Caco-2 (cell line): ENCODE measurements around the gene GREB1. TPM values are rescaled to one million over a fixed set of nuclear protein-coding genes. Genes with fewer than 3 reads are reported as not detected.

Experiments
- BruUV-seq: library from RNA; stranded (reverse); fragments of 400-500 nt; replicated peaks from 2 replicates; lab custom pipeline; 2021; lab: Mats Ljungman, UMichigan
- CTCF ChIA-PET: fragments of 300-600 bp; sonication (Branson Sonifier 250); formaldehyde crosslinking; loops from one replicate; lab custom pipeline; 2022; ENCODE audit warnings: antibody characterized with exemption; lab: Charles Lee
- POLR2A ChIA-PET: fragments of 300-600 bp; sonication (Branson Sonifier 250); formaldehyde crosslinking; loops from one replicate; lab custom pipeline; 2022; ENCODE audit warnings: antibody characterized with exemption; lab: Charles Lee
- DNase-seq, 2 experiments: peaks; one replicate each; pipeline versions ENCODE4 v3.0.0 to v3.0.0-alpha.2; 2020 to 2022
- H3K27me3 ChIP-seq: replicated peaks from 2 replicates; pipeline ENCODE4 v1.6.0; 2011; ENCODE audit warnings: low read length; ENCODE audit not compliant: control insufficient read depth, insufficient read depth
- H3K36me3 ChIP-seq: 2 replicates; pipeline ENCODE4 v1.5.1; 2011; ENCODE audit warnings: low read length; ENCODE audit not compliant: control insufficient read depth, insufficient read depth
- H3K4me1 ChIP-seq: fragments of 250-450 bp; sonication (Bioruptor Pico); 2 replicates; pipeline ENCODE4 v1.5.1; 2020; ENCODE audit warnings: mild to moderate bottlenecking
- H3K4me3 ChIP-seq: 2 replicates; pipeline ENCODE4 v1.5.1; 2011; ENCODE audit warnings: low read depth, mild to moderate bottlenecking, control low read depth, low read length
- H3K9me3 ChIP-seq: fragments of 250-450 bp; sonication (Bioruptor Pico); 2 replicates; pipeline ENCODE4 v1.5.1; 2020; ENCODE audit warnings: mild to moderate bottlenecking, moderate library complexity
- H3K27ac Mint-ChIP-seq: one replicate; pipeline ENCODE4 v1.8.0; 2022; ENCODE audit warnings: mixed read lengths; ENCODE audit not compliant: unreplicated experiment
- H3K27me3 Mint-ChIP-seq: one replicate; pipeline ENCODE4 v1.8.0; 2022; ENCODE audit warnings: mixed read lengths; ENCODE audit not compliant: insufficient read depth, unreplicated experiment
- H3K36me3 Mint-ChIP-seq: one replicate; pipeline ENCODE4 v1.8.0; 2022; ENCODE audit warnings: mild to moderate bottlenecking, mixed read lengths; ENCODE audit not compliant: insufficient read depth, unreplicated experiment
- H3K4me1 Mint-ChIP-seq: one replicate; pipeline ENCODE4 v1.8.0; 2022; ENCODE audit warnings: low read depth, mixed read lengths; ENCODE audit not compliant: unreplicated experiment
- H3K4me3 Mint-ChIP-seq: one replicate; pipeline ENCODE4 v1.8.0; 2022; ENCODE audit warnings: mild to moderate bottlenecking, moderate library complexity, mixed read lengths; ENCODE audit not compliant: unreplicated experiment
- H3K9me3 Mint-ChIP-seq: one replicate; pipeline ENCODE4 v1.8.0; 2022; ENCODE audit warnings: mixed read lengths; ENCODE audit not compliant: unreplicated experiment
- intact Hi-C: fragments of 100-400 bp; cut with micrococcal nuclease; formaldehyde crosslinking; loops from one replicate; pipeline ENCODE4 v1.10.0; 2022; ENCODE audit not compliant: unreplicated experiment
- total RNA-seq: library from RNA; stranded (reverse); gene quantifications from 2 replicates; pipeline ENCODE4 v1.2.3, GENCODE V29; 2022
- TF ChIP-seq, protein P1 (sequence below), 2 experiments: fragments of 200-600 bp in 1 of 2; IDR thresholded peaks; 1 replicate in 1 of 2; 2 replicates in 1 of 2; pipeline versions ENCODE4 v1.5.1 to v1.8.0; 2011 to 2022; ENCODE audit warnings: antibody characterized with exemption in 1 of 2, control low read depth in 1 of 2, inconsistent platforms in 1 of 2, low read depth in 1 of 2, low read length in 1 of 2, mild to moderate bottlenecking in 1 of 2, moderate library complexity in 1 of 2; ENCODE audit not compliant: insufficient read depth in 1 of 2, severe bottlenecking in 1 of 2, unreplicated experiment in 1 of 2

GREB1 gene
- total RNA-seq, 1 experiment from 2014 or later = 2.4 TPM

DNA sequence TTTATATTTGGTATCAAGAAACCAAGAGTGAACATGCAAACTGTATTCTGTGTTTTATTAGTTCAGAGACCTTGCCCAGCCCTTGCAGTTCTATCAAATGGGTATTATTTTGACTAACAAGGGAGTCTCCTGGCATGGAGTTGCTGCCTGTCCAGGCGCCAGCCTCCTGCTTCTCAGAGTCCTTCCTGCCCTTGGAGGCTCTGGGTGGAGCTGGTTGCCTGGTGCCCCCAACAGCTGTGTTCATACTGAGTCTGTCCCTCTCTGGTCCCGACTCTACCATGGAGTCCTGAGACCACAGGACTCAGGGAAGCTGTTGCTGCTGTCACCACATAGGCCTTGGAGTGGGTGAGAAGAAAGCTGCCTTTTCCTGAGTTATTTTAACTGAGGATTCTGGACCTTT lies 26.3 kb upstream of the GREB1 start:
- Mint-ChIP-seq H3K36me3 (no peaks in the 10 kb centered on the region), H3K4me3 (no peak overlapping the region), H3K27me3 (no peaks in the 10 kb centered on the region), H3K9me3 (peaks cover 12% of the 10 kb centered on the region), H3K27ac (no peak overlapping the region), H3K4me1 (peaks cover 5% of the 10 kb centered on the region)
- BruUV-seq = no TSS peak
- TF ChIP-seq, protein P1, sequence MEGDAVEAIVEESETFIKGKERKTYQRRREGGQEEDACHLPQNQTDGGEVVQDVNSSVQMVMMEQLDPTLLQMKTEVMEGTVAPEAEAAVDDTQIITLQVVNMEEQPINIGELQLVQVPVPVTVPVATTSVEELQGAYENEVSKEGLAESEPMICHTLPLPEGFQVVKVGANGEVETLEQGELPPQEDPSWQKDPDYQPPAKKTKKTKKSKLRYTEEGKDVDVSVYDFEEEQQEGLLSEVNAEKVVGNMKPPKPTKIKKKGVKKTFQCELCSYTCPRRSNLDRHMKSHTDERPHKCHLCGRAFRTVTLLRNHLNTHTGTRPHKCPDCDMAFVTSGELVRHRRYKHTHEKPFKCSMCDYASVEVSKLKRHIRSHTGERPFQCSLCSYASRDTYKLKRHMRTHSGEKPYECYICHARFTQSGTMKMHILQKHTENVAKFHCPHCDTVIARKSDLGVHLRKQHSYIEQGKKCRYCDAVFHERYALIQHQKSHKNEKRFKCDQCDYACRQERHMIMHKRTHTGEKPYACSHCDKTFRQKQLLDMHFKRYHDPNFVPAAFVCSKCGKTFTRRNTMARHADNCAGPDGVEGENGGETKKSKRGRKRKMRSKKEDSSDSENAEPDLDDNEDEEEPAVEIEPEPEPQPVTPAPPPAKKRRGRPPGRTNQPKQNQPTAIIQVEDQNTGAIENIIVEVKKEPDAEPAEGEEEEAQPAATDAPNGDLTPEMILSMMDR (IDR thresholded peaks at IDR 0.05; ENCODE audit: insufficient read depth in 1 of 2, low read depth in 1 of 2, low read length in 1 of 2, severe bottlenecking in 1 of 2, unreplicated experiment in 1 of 2) = no peak
- ChIA-PET POLR2A (no interaction called here), CTCF (no interaction called here)
- intact Hi-C loops = no loop called here
- no peak for DNase-seq
- Histone ChIP-seq H3K4me1 (no peaks in the 10 kb centered on the region), H3K36me3 (no peaks in the 10 kb centered on the region), H3K9me3 (no peaks in the 10 kb centered on the region), H3K27me3 (no peaks in the 10 kb centered on the region; the same call in 1 of the 2 replicates), H3K4me3 (no peak overlapping the region)

DNA sequence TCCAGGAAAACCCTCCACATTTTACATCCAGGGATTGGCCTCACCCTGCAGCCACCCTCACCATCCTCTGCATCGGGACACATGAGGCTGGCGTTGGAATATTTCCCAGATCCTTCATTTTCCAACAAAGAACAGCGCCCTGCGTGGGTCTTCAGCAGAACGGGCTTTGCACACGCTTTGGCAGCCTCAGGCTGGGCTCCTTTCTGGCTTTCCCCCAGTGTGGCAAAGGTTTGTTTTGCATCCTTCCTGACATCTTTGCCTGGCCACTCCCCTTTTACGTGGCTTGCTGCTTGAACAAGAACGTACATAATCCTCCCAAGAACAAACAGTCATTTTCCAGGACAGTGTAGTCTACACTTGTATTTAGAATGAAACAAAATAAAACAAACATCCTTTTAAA lies 25.6 kb upstream of the GREB1 start:
- intact Hi-C loops = no loop called here
- Mint-ChIP-seq H3K27me3 (no peaks in the 10 kb centered on the region), H3K36me3 (no peaks in the 10 kb centered on the region), H3K27ac (no peak overlapping the region), H3K9me3 (peaks cover 5% of the 10 kb centered on the region), H3K4me1 (no peaks in the 10 kb centered on the region), H3K4me3 (no peak overlapping the region)
- POLR2A ChIA-PET = no interaction called here
- no TSS peak for BruUV-seq
- no peaks in the 10 kb centered on the region for H3K36me3 ChIP-seq
- no peaks in the 10 kb centered on the region; the same call in 1 of the 2 replicates for H3K27me3 ChIP-seq
- no peak for DNase-seq
- TF ChIP-seq, protein P1 (IDR thresholded peaks at IDR 0.05; ENCODE audit: insufficient read depth in 1 of 2, low read depth in 1 of 2, low read length in 1 of 2, severe bottlenecking in 1 of 2, unreplicated experiment in 1 of 2) = no peak
- no peak overlapping the region for H3K4me3 ChIP-seq
- no peaks in the 10 kb centered on the region for H3K9me3 ChIP-seq
- H3K4me1 ChIP-seq = no peaks in the 10 kb centered on the region
- CTCF ChIA-PET = no interaction called here

DNA sequence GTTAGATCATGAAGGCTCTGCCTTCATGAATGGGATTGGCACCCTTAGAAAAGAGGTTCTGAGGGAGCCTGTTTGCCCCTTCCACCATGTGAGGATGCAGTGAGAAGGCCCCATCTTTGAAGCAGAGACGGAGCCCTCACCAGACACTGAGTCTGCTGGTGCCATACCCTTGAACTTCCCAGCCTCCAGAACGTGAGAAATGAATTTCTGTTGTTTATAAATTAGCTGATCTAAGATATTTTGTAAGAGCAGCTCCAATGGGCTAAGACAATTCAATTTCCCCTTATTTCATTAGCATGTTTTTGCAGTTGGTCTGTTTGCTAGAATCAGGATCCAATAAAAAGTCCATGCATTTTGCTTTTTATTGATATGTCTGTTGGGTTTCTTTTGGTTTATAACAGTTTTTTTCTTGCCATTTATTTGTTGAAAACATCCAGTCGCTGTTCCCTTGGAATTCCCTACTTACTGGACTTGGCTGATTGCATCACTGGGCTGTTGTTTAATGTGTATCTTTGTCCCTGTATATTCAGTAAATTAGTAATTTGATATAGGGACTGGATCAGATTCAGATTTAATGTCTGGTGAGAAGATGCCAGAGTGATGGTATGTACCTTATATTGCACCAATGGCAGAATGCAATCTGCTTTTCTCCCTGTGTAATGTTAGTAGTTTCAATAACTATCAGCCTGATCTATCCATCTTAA lies 24.0 kb upstream of the GREB1 start:
- no peaks in the 10 kb centered on the region for H3K9me3 ChIP-seq
- no peak for DNase-seq
- no peaks in the 10 kb centered on the region for H3K27me3 Mint-ChIP-seq
- H3K4me3 ChIP-seq = no peak overlapping the region
- intact Hi-C loops = no loop called here
- no peak overlapping the region for H3K27ac Mint-ChIP-seq
- no peak overlapping the region for H3K4me3 Mint-ChIP-seq
- no TSS peak for BruUV-seq
- H3K36me3 ChIP-seq = no peaks in the 10 kb centered on the region
- no peaks in the 10 kb centered on the region for H3K9me3 Mint-ChIP-seq
- POLR2A ChIA-PET = no interaction called here
- no peaks in the 10 kb centered on the region for H3K36me3 Mint-ChIP-seq
- H3K4me1 Mint-ChIP-seq = no peaks in the 10 kb centered on the region
- TF ChIP-seq, protein P1 (IDR thresholded peaks at IDR 0.05; ENCODE audit: insufficient read depth in 1 of 2, low read depth in 1 of 2, low read length in 1 of 2, severe bottlenecking in 1 of 2, unreplicated experiment in 1 of 2) = no peak
- CTCF ChIA-PET = no interaction called here
- no peaks in the 10 kb centered on the region for H3K4me1 ChIP-seq
- H3K27me3 ChIP-seq = no peaks in the 10 kb centered on the region; the same call in 1 of the 2 replicates
